ENCODE data around the gene CD300A. TPM values are rescaled to one million over a fixed set of nuclear protein-coding genes. Genes with fewer than 3 reads are reported as not detected.

Gene CD300A
- total and polyA plus RNA-seq, 4 donors, result 2.2 to 11.5 (median 8.0) TPM

DNA sequence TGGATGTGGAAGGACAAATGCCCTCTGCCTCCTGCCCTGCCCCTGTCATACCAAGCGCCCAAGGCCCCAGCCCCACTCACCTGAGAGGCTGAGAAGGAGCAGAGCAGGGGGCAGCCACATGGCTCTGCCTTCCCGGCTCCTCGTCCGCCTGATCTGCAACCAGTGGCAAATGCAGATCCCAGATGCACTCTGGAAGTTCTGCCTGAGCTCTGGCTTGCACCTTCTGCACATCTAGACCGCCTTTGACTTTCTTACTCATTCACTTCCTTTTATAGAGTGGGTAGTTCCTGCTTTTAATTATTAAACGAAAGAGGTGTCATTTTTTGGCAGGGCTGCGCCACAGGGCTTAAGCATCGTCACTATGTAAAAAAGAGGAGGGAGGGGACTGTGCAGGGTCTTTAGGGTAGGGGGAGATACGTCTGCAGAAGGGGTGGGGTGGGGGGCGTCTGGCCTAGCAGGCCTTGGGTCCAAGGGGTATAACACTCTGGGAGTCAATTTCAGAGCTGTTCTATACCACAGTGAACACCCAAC, 64.9 kb downstream of the CD300A start, which contains the start of gene CD300LB:
CD300LB (minus strand) TSS at position 245 of the 531 bp plus-strand sequence; CDS start at position 120, 125 bp downstream.
- H3K36me3 ChIP-seq (ENCODE audit: control insufficient read depth in 4 of 4, insufficient read depth in 3 of 4, low read depth in 1 of 4, low read length in 3 of 4), result no peaks in the 10 kb centered on the region
- WGBS, result 57% methylated on average over 10 of the region's 10 CpGs
- H3K4me1 ChIP-seq (ENCODE audit: control insufficient read depth in 4 of 4, insufficient read depth in 4 of 4, low read length in 3 of 4), result no peaks in the 10 kb centered on the region
- H3K27ac ChIP-seq (ENCODE audit: low read depth in 1 of 2, low read length in 2 of 2), result peak within 1 kb of the TSS; percentile 19 to 35
- H3K9me3 ChIP-seq (ENCODE audit: control insufficient read depth in 4 of 4, low read length in 3 of 4), result no peaks in the 10 kb centered on the region
- H3K27me3 ChIP-seq (ENCODE audit: control insufficient read depth in 4 of 4, insufficient read depth in 4 of 4, low read length in 3 of 4), result peaks cover 0 to 8% (median 0%) of the 10 kb centered on the region in 4 donors
- TF ChIP-seq EGR1 (IDR thresholded peaks at IDR 0.05; ENCODE audit: low read depth in 2 of 2) (no peak), RAD21 (IDR thresholded peaks at IDR 0.05) (no peak), NR2F2 (IDR thresholded peaks at IDR 0.05) (no peak)
- TF ChIP-seq, protein P1, sequence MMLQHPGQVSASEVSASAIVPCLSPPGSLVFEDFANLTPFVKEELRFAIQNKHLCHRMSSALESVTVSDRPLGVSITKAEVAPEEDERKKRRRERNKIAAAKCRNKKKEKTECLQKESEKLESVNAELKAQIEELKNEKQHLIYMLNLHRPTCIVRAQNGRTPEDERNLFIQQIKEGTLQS (IDR thresholded peaks at IDR 0.05), result no peak
- TF ChIP-seq, protein P2, sequence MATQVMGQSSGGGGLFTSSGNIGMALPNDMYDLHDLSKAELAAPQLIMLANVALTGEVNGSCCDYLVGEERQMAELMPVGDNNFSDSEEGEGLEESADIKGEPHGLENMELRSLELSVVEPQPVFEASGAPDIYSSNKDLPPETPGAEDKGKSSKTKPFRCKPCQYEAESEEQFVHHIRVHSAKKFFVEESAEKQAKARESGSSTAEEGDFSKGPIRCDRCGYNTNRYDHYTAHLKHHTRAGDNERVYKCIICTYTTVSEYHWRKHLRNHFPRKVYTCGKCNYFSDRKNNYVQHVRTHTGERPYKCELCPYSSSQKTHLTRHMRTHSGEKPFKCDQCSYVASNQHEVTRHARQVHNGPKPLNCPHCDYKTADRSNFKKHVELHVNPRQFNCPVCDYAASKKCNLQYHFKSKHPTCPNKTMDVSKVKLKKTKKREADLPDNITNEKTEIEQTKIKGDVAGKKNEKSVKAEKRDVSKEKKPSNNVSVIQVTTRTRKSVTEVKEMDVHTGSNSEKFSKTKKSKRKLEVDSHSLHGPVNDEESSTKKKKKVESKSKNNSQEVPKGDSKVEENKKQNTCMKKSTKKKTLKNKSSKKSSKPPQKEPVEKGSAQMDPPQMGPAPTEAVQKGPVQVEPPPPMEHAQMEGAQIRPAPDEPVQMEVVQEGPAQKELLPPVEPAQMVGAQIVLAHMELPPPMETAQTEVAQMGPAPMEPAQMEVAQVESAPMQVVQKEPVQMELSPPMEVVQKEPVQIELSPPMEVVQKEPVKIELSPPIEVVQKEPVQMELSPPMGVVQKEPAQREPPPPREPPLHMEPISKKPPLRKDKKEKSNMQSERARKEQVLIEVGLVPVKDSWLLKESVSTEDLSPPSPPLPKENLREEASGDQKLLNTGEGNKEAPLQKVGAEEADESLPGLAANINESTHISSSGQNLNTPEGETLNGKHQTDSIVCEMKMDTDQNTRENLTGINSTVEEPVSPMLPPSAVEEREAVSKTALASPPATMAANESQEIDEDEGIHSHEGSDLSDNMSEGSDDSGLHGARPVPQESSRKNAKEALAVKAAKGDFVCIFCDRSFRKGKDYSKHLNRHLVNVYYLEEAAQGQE (IDR thresholded peaks at IDR 0.05), result no peak
- H3K4me3 ChIP-seq (ENCODE audit: low read depth in 1 of 3, low read length in 3 of 3), result no peak within 1 kb of the TSS
- peak; percentile 12 for DNase-seq (ENCODE audit: low spot score)
- H3K9ac ChIP-seq (ENCODE audit: low read depth in 1 of 2, low read length in 2 of 2), result no peak within 1 kb of the TSS

DNA sequence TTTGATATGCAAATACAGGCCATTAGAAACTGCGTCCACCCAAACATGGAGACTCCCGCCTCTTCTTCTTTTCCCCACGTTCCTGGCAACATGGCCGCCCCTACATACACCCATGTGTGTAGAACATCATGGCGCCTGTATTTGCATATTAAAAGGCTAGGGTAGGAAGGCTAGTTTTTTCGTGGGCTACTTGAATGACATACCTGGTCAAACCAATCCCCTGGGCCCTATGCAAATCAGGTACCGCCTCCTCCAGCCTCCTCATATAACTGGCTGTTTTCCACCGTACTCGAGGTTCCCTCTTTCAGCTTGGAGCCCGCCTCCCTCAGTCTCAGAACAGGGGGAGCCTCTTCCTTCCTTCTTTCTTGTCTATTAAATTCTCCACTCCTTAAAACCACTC, 65.7 kb downstream of the CD300A start:
- Histone ChIP-seq H3K4me3 (ENCODE audit: low read depth in 1 of 3, low read length in 3 of 3) (no peak overlapping the region), H3K9ac (ENCODE audit: low read depth in 1 of 2, low read length in 2 of 2) (no peak overlapping the region), H3K4me1 (ENCODE audit: control insufficient read depth in 4 of 4, insufficient read depth in 4 of 4, low read length in 3 of 4) (no peaks in the 10 kb centered on the region), H3K27me3 (ENCODE audit: control insufficient read depth in 4 of 4, insufficient read depth in 4 of 4, low read length in 3 of 4) (peaks cover 0 to 10% (median 0%) of the 10 kb centered on the region in 4 donors), H3K36me3 (ENCODE audit: control insufficient read depth in 4 of 4, insufficient read depth in 3 of 4, low read depth in 1 of 4, low read length in 3 of 4) (no peaks in the 10 kb centered on the region), H3K27ac (ENCODE audit: low read depth in 1 of 2, low read length in 2 of 2) (peak overlapping the region; percentile 12 to 17), H3K9me3 (ENCODE audit: control insufficient read depth in 4 of 4, low read length in 3 of 4) (no peaks in the 10 kb centered on the region)
- no peak for TF ChIP-seq NR2F2 (IDR thresholded peaks at IDR 0.05)
- TF ChIP-seq YY1 (IDR thresholded peaks at IDR 0.05), result peak; percentile 90
- WGBS, result 58% methylated on average over 10 of the region's 10 CpGs
- peak; percentile 31 for DNase-seq (ENCODE audit: low spot score)

Small RNAs within 50 kb of the gene (small RNA-seq; reads per million reads assigned to genes)
- not detected for gene RNA5SP448

Other genes with a start within 250 kb of the CD300A start
- not detected for gene DNAI2, start 192.4 kb upstream of the CD300A start, total RNA-seq
- not detected for gene DNAI2, start 192.4 kb upstream of the CD300A start, polyA plus RNA-seq
- gene KIF19, start 140.4 kb upstream of the CD300A start, total RNA-seq, result 1 to 10 TPM in 1 of 2 donors, under 1 TPM in 1; 0.70 to 2.1 TPM
- gene KIF19, start 140.4 kb upstream of the CD300A start, polyA plus RNA-seq, result under 1 TPM; 0.42 to 0.96 TPM
- not detected for gene BTBD17, start 104.8 kb upstream of the CD300A start, total RNA-seq
- gene BTBD17, start 104.8 kb upstream of the CD300A start, polyA plus RNA-seq, result not detected
- gene GPR142, start 99.1 kb upstream of the CD300A start, total RNA-seq, result under 1 TPM in 1 of 2 donors, not detected in 1; 0.08 TPM
- under 1 TPM in 1 of 2 donors, not detected in 1; 0.05 TPM for gene GPR142, start 99.1 kb upstream of the CD300A start, polyA plus RNA-seq
- 10 to 100 TPM; 34.2 to 86.3 TPM for gene GPRC5C, start 34.5 kb upstream of the CD300A start, total RNA-seq
- gene GPRC5C, start 34.5 kb upstream of the CD300A start, polyA plus RNA-seq, result 100 to 1,000 TPM; 153 to 195 TPM
- gene CD300LB, start 64.8 kb downstream of the CD300A start, total RNA-seq, result under 1 TPM; 0.08 to 0.33 TPM
- under 1 TPM in 1 of 2 donors, not detected in 1; 0.09 TPM for gene CD300LB, start 64.8 kb downstream of the CD300A start, polyA plus RNA-seq
- gene CD300C, start 79.5 kb downstream of the CD300A start, total RNA-seq, result 1 to 10 TPM in 1 of 2 donors, under 1 TPM in 1; 0.92 to 1.5 TPM
- 1 to 10 TPM in 1 of 2 donors, under 1 TPM in 1; 0.17 to 1.2 TPM for gene CD300C, start 79.5 kb downstream of the CD300A start, polyA plus RNA-seq
- under 1 TPM in 1 of 2 donors, not detected in 1; 0.47 TPM for gene CD300H, start 100.9 kb downstream of the CD300A start, total RNA-seq
- not detected for gene CD300H, start 100.9 kb downstream of the CD300A start, polyA plus RNA-seq
- under 1 TPM in 1 of 2 donors, not detected in 1; 0.08 TPM for gene CD300LD, start 125.6 kb downstream of the CD300A start, total RNA-seq
- not detected for gene CD300LD, start 125.6 kb downstream of the CD300A start, polyA plus RNA-seq
- gene CD300E, start 157.1 kb downstream of the CD300A start, total RNA-seq, result under 1 TPM; 0.47 to 0.75 TPM
- under 1 TPM; 0.07 to 0.21 TPM for gene CD300E, start 157.1 kb downstream of the CD300A start, polyA plus RNA-seq
- 1 to 10 TPM; 1.5 to 1.9 TPM for gene CD300LF, start 246.3 kb downstream of the CD300A start, total RNA-seq
- under 1 TPM; 0.13 to 0.55 TPM for gene CD300LF, start 246.3 kb downstream of the CD300A start, polyA plus RNA-seq

All from liver (tissue), 10 donors.